Measurements from ENCODE around the gene PLXNA4. TPM values are rescaled to one million over a fixed set of nuclear protein-coding genes. Genes with fewer than 3 reads are reported as not detected.

PLXNA4 gene
- total RNA-seq, 2 experiments from 2014 or later, result 1.2 to 1.4 TPM

GRCh38 chr7:132192809-132193208 is 383.5 kb downstream of the PLXNA4 start:
- Mint-ChIP-seq H3K27ac (no peak overlapping the region), H3K4me3 (no peak overlapping the region), H3K27me3 (peaks cover 3% of the 10 kb centered on the region), H3K9me3 (no peaks in the 10 kb centered on the region), H3K4me1 (no peaks in the 10 kb centered on the region), H3K36me3 (ENCODE audit: low read depth) (no peaks in the 10 kb centered on the region)
- POLR2A ChIA-PET, result no interaction called here
- CTCF ChIA-PET, result no interaction called here
- no peak for DNase-seq

GRCh38 chr7:132191418-132191817 is 384.9 kb downstream of the PLXNA4 start:
- no peak overlapping the region for H3K4me3 Mint-ChIP-seq
- POLR2A ChIA-PET, result no interaction called here
- H3K9me3 Mint-ChIP-seq, result peaks cover 8% of the 10 kb centered on the region
- no peak overlapping the region for H3K27ac Mint-ChIP-seq
- H3K27me3 Mint-ChIP-seq, result peaks cover 3% of the 10 kb centered on the region
- H3K4me1 Mint-ChIP-seq, result no peaks in the 10 kb centered on the region
- no peaks in the 10 kb centered on the region for H3K36me3 Mint-ChIP-seq (ENCODE audit: low read depth)
- CTCF ChIA-PET, result no interaction called here
- no peak for DNase-seq

GRCh38 chr7:132190683-132191082 is 385.6 kb downstream of the PLXNA4 start:
- H3K4me3 Mint-ChIP-seq, result no peak overlapping the region
- peaks cover 3% of the 10 kb centered on the region for H3K27me3 Mint-ChIP-seq
- H3K36me3 Mint-ChIP-seq (ENCODE audit: low read depth), result no peaks in the 10 kb centered on the region
- H3K4me1 Mint-ChIP-seq, result no peaks in the 10 kb centered on the region
- CTCF ChIA-PET, result no interaction called here
- no peak for DNase-seq
- no peak overlapping the region for H3K27ac Mint-ChIP-seq
- POLR2A ChIA-PET, result no interaction called here
- peaks cover 8% of the 10 kb centered on the region for H3K9me3 Mint-ChIP-seq

- Mint-ChIP-seq H3K27me3 (no peaks in the 10 kb centered on the region), H3K4me3 (no peak overlapping the region), H3K9me3 (peaks cover 8% of the 10 kb centered on the region), H3K36me3 (ENCODE audit: low read depth) (no peaks in the 10 kb centered on the region), H3K27ac (no peak overlapping the region), H3K4me1 (no peaks in the 10 kb centered on the region)
- ChIA-PET POLR2A (no interaction called here), CTCF (no interaction called here)
- DNase-seq, result no peak
Measured at GRCh38 chr7:132189881-132190280, 386.4 kb downstream of the PLXNA4 start.

GRCh38 chr7:132187869-132188789 is 388.1 kb downstream of the PLXNA4 start:
- Mint-ChIP-seq H3K4me3 (no peak overlapping the region), H3K9me3 (peaks cover 8% of the 10 kb centered on the region), H3K4me1 (no peaks in the 10 kb centered on the region), H3K27ac (no peak overlapping the region), H3K27me3 (no peaks in the 10 kb centered on the region), H3K36me3 (ENCODE audit: low read depth) (no peaks in the 10 kb centered on the region)
- ChIA-PET POLR2A (no interaction called here), CTCF (no interaction called here)
- DNase-seq, result no peak

- Mint-ChIP-seq H3K27ac (no peak overlapping the region), H3K9me3 (peaks cover 8% of the 10 kb centered on the region), H3K4me3 (no peak overlapping the region), H3K36me3 (ENCODE audit: low read depth) (no peaks in the 10 kb centered on the region), H3K27me3 (no peaks in the 10 kb centered on the region), H3K4me1 (no peaks in the 10 kb centered on the region)
- ChIA-PET POLR2A (no interaction called here), CTCF (no interaction called here)
- DNase-seq, result no peak
Measured at GRCh38 chr7:132187391-132187790, 388.9 kb downstream of the PLXNA4 start.

- CTCF ChIA-PET, result no interaction called here
- Mint-ChIP-seq H3K4me3 (no peak overlapping the region), H3K9me3 (peaks cover 8% of the 10 kb centered on the region), H3K36me3 (ENCODE audit: low read depth) (no peaks in the 10 kb centered on the region), H3K27ac (no peak overlapping the region), H3K4me1 (no peaks in the 10 kb centered on the region), H3K27me3 (no peaks in the 10 kb centered on the region)
- no peak for DNase-seq
- POLR2A ChIA-PET, result no interaction called here
Measured at GRCh38 chr7:132185150-132185549, 391.1 kb downstream of the PLXNA4 start.

- Mint-ChIP-seq H3K4me1 (no peaks in the 10 kb centered on the region), H3K4me3 (no peak overlapping the region)
Measured at GRCh38 chr7:132183781-132184380, 392.4 kb downstream of the PLXNA4 start.

GRCh38 chr7:132182992-132183391 is 393.3 kb downstream of the PLXNA4 start:
- POLR2A ChIA-PET, result no interaction called here
- no peaks in the 10 kb centered on the region for H3K36me3 Mint-ChIP-seq (ENCODE audit: low read depth)
- peaks cover 8% of the 10 kb centered on the region for H3K9me3 Mint-ChIP-seq

More at GRCh38 chr7:132183781-132184380, 392.4 kb downstream of the PLXNA4 start:
- no peaks in the 10 kb centered on the region for H3K36me3 Mint-ChIP-seq (ENCODE audit: low read depth)
- POLR2A ChIA-PET, result no interaction called here
- H3K27me3 Mint-ChIP-seq, result no peaks in the 10 kb centered on the region
- H3K9me3 Mint-ChIP-seq, result peaks cover 8% of the 10 kb centered on the region
- no peak for DNase-seq
- CTCF ChIA-PET, result no interaction called here
- no peak overlapping the region for H3K27ac Mint-ChIP-seq

GRCh38 chr7:132181946-132182685 is 394.2 kb downstream of the PLXNA4 start:
- Mint-ChIP-seq H3K9me3 (peaks cover 5% of the 10 kb centered on the region), H3K36me3 (ENCODE audit: low read depth) (no peaks in the 10 kb centered on the region), H3K27ac (no peak overlapping the region), H3K4me3 (no peak overlapping the region), H3K27me3 (no peaks in the 10 kb centered on the region), H3K4me1 (no peaks in the 10 kb centered on the region)
- ChIA-PET POLR2A (no interaction called here), CTCF (no interaction called here)
- DNase-seq, result no peak

More at GRCh38 chr7:132182992-132183391, 393.3 kb downstream of the PLXNA4 start:
- CTCF ChIA-PET, result interaction anchor here (0.6 kb wide), 1 partner anchor 439 kb away, joined by 3 read pairs; no protein-coding TSS in a partner anchor
- Mint-ChIP-seq H3K4me1 (no peaks in the 10 kb centered on the region), H3K27ac (no peak overlapping the region), H3K27me3 (no peaks in the 10 kb centered on the region), H3K4me3 (no peak overlapping the region)
- DNase-seq, result no peak

GRCh38 chr7:132181371-132181770 is 394.9 kb downstream of the PLXNA4 start:
- Mint-ChIP-seq H3K4me3 (no peak overlapping the region), H3K36me3 (ENCODE audit: low read depth) (no peaks in the 10 kb centered on the region), H3K27me3 (no peaks in the 10 kb centered on the region), H3K9me3 (no peaks in the 10 kb centered on the region), H3K4me1 (no peaks in the 10 kb centered on the region), H3K27ac (no peak overlapping the region)
- ChIA-PET POLR2A (no interaction called here), CTCF (interaction anchor here (1.1 kb wide), 1 partner anchor 11 kb away, joined by 3 read pairs; no protein-coding TSS in a partner anchor)
- no peak for DNase-seq

- POLR2A ChIA-PET, result no interaction called here
- Mint-ChIP-seq H3K27me3 (no peaks in the 10 kb centered on the region), H3K36me3 (ENCODE audit: low read depth) (no peaks in the 10 kb centered on the region), H3K9me3 (no peaks in the 10 kb centered on the region), H3K4me3 (no peak overlapping the region), H3K4me1 (no peaks in the 10 kb centered on the region), H3K27ac (no peak overlapping the region)
- DNase-seq, result no peak
- CTCF ChIA-PET, result interaction anchor here (1.1 kb wide), 1 partner anchor 10 kb away, joined by 3 read pairs; no protein-coding TSS in a partner anchor
Measured at GRCh38 chr7:132180481-132180880, 395.8 kb downstream of the PLXNA4 start.

GRCh38 chr7:132179681-132180080 is 396.6 kb downstream of the PLXNA4 start:
- Mint-ChIP-seq H3K4me1 (no peaks in the 10 kb centered on the region), H3K27ac (no peak overlapping the region), H3K27me3 (no peaks in the 10 kb centered on the region), H3K9me3 (no peaks in the 10 kb centered on the region), H3K4me3 (no peak overlapping the region), H3K36me3 (ENCODE audit: low read depth) (no peaks in the 10 kb centered on the region)
- POLR2A ChIA-PET, result no interaction called here
- no peak for DNase-seq
- CTCF ChIA-PET, result no interaction called here
